HepG2 (cell line): ENCODE measurements around the gene NFATC3. TPM values are rescaled to one million over a fixed set of nuclear protein-coding genes. Genes with fewer than 3 reads are reported as not detected.
A peak's percentile ranks its signal among the peaks of the same experiment; 100 is the strongest.

Experiments
- BATF2 ChIP-seq: sonication (generic); formaldehyde crosslinking; IDR thresholded peaks from 2 replicates; pipeline ENCODE4 v1.8.0; 2022; ENCODE audit warnings: mild to moderate bottlenecking, missing genetic modification reagents, moderate library complexity
- CBFB ChIP-seq: sonication (generic); formaldehyde crosslinking; IDR thresholded peaks from 2 replicates; pipeline ENCODE4 v1.4.0; 2020; ENCODE audit warnings: missing genetic modification reagents
- FOXO1 ChIP-seq: sonication (generic); formaldehyde crosslinking; IDR thresholded peaks from 2 replicates; pipeline ENCODE4 v1.4.0; 2020; ENCODE audit warnings: missing genetic modification reagents
- JDP2 ChIP-seq: sonication (generic); formaldehyde crosslinking; IDR thresholded peaks from 2 replicates; pipeline ENCODE4 v1.8.1; 2022; ENCODE audit warnings: missing genetic modification reagents, borderline replicate concordance
- RERE ChIP-seq: IDR thresholded peaks from 2 replicates; pipeline ENCODE4 v1.6.1; 2016; ENCODE audit warnings: low read depth, missing genetic modification reagents, missing compliant biosample characterization
- REXO4 ChIP-seq: sonication (generic); formaldehyde crosslinking; IDR thresholded peaks from 2 replicates; pipeline ENCODE4 v1.8.0; 2022; ENCODE audit warnings: missing genetic modification reagents, mild to moderate bottlenecking, borderline replicate concordance
- SOX13 ChIP-seq, 3 experiments: fragments of 450-650 bp in 1 of 3; sonication (generic) in 1 of 3; formaldehyde crosslinking in 1 of 3; IDR thresholded peaks in 2 of 3; conservative IDR thresholded peaks in 1 of 3; 2 replicates each; pipeline versions ENCODE4 v1.5.0 to v1.6.1; 2016 to 2020; ENCODE audit warnings: antibody characterized with exemption in 1 of 3, mild to moderate bottlenecking in 1 of 3, missing compliant biosample characterization in 1 of 3, missing genetic modification reagents in 1 of 3, moderate library complexity in 1 of 3
- ZNF225 ChIP-seq: sonication (generic); formaldehyde crosslinking; IDR thresholded peaks from 2 replicates; pipeline ENCODE4 v1.4.0; 2020; ENCODE audit warnings: mild to moderate bottlenecking, missing genetic modification reagents
- ZNF615 ChIP-seq: sonication (generic); formaldehyde crosslinking; IDR thresholded peaks from 2 replicates; pipeline ENCODE4 v1.5.0; 2020; ENCODE audit warnings: mild to moderate bottlenecking, missing genetic modification reagents, borderline replicate concordance
- polyA plus RNA-seq, 8 experiments: library from polyadenylated mRNA; depleted of rRNA in 3 of 8; stranded (reverse) in 7 of 8; unstranded in 1 of 8; fragments of >200 nt; fragmentation: Illumina TruSeq in 4 of 8; extraction: Trizol in 4 of 8; gene quantifications; 2 replicates each; pipeline versions ENCODE4 v1.2.1 to v1.2.3, GENCODE V29; 2011 to 2016; ENCODE audit warnings: low read depth in 4 of 8, missing spikeins in 1 of 8, mixed read lengths in 1 of 8; ENCODE audit not compliant: insufficient read depth in 1 of 8
- total RNA-seq, 5 experiments: library from RNA; depleted of rRNA; stranded (reverse); fragments of >200 nt; fragmentation: Illumina TruSeq; extraction: Trizol; gene quantifications; 2 replicates each; pipeline ENCODE4 v1.2.3, GENCODE V29; 2016; ENCODE audit warnings: low read depth in 1 of 5
- TF ChIP-seq, protein P1 (sequence below): sonication (generic); formaldehyde crosslinking; conservative IDR thresholded peaks from 2 replicates; pipeline ENCODE4 v1.8.0; 2022; ENCODE audit warnings: missing genetic modification reagents
- TF ChIP-seq, protein P2 (sequence below): sonication (generic); formaldehyde crosslinking; IDR thresholded peaks from 2 replicates; pipeline ENCODE4 v1.8.0; 2022; ENCODE audit warnings: mild to moderate bottlenecking, missing genetic modification reagents, borderline replicate concordance
- TF ChIP-seq, protein P3 (sequence below): sonication (generic); formaldehyde crosslinking; IDR thresholded peaks from 2 replicates; pipeline ENCODE4 v1.4.0; 2020; ENCODE audit warnings: mild to moderate bottlenecking, low read depth, missing genetic modification reagents

NFATC3 gene
- total and polyA plus RNA-seq, 2 of the 13 experiments (the other 11 are each of a cell fraction or from before 2014, with no cell fraction given) = 52.6 to 62.7 TPM

GRCh38 chr16:68244903-68245853 is 160.0 kb downstream of the NFATC3 start, which contains the start of gene PLA2G15 (continued):
- 0 out of 2 replicates have a peak, but pooled peaks have one; percentile 31 for TF ChIP-seq FOXO1 (CRISPR knock-in tag)
- no peak for TF ChIP-seq SOX13 (IDR thresholded peaks at IDR 0.05)
- TF ChIP-seq SOX13 (CRISPR knock-in tag; conservative IDR thresholded peaks at IDR 0.05 in 1 of 2, IDR thresholded peaks at IDR 0.05 in 1 of 2) = peak in 1 of 2 experiments; percentile 14; a peak in 1 of 4 replicates
- TF ChIP-seq RERE (CRISPR knock-in tag) = no peak
- TF ChIP-seq, protein P1, sequence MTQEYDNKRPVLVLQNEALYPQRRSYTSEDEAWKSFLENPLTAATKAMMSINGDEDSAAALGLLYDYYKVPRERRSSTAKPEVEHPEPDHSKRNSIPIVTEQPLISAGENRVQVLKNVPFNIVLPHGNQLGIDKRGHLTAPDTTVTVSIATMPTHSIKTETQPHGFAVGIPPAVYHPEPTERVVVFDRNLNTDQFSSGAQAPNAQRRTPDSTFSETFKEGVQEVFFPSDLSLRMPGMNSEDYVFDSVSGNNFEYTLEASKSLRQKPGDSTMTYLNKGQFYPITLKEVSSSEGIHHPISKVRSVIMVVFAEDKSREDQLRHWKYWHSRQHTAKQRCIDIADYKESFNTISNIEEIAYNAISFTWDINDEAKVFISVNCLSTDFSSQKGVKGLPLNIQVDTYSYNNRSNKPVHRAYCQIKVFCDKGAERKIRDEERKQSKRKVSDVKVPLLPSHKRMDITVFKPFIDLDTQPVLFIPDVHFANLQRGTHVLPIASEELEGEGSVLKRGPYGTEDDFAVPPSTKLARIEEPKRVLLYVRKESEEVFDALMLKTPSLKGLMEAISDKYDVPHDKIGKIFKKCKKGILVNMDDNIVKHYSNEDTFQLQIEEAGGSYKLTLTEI = no peak
- TF ChIP-seq ZNF225 (CRISPR knock-in tag) = no peak; the same call in 1 of the 2 replicates
- TF ChIP-seq JDP2 = no peak; the same call in 1 of the 2 replicates
- TF ChIP-seq, protein P2, sequence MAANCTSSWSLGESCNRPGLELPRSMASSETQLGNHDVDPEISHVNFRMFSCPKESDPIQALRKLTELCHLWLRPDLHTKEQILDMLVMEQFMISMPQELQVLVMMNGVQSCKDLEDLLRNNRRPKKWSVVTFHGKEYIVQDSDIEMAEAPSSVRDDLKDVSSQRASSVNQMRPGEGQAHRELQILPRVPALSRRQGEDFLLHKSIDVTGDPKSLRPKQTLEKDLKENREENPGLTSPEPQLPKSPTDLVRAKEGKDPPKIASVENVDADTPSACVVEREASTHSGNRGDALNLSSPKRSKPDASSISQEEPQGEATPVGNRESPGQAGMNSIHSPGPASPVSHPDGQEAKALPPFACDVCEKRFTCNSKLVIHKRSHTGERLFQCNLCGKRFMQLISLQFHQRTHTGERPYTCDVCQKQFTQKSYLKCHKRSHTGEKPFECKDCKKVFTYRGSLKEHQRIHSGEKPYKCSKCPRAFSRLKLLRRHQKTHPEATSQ (CRISPR knock-in tag) = no peak
- TF ChIP-seq BATF2 (CRISPR knock-in tag) = 0 out of 2 replicates have a peak, but pooled peaks have one; percentile 68
- TF ChIP-seq CBFB (CRISPR knock-in tag) = peak; percentile 81
- TF ChIP-seq, protein P3, sequence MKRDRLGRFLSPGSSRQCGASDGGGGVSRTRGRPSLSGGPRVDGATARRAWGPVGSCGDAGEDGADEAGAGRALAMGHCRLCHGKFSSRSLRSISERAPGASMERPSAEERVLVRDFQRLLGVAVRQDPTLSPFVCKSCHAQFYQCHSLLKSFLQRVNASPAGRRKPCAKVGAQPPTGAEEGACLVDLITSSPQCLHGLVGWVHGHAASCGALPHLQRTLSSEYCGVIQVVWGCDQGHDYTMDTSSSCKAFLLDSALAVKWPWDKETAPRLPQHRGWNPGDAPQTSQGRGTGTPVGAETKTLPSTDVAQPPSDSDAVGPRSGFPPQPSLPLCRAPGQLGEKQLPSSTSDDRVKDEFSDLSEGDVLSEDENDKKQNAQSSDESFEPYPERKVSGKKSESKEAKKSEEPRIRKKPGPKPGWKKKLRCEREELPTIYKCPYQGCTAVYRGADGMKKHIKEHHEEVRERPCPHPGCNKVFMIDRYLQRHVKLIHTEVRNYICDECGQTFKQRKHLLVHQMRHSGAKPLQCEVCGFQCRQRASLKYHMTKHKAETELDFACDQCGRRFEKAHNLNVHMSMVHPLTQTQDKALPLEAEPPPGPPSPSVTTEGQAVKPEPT (CRISPR knock-in tag) = no peak
- TF ChIP-seq ZNF615 = no peak
- TF ChIP-seq REXO4 (CRISPR knock-in tag) = no peak
